Measurements from ENCODE around the gene ASB18. TPM values are rescaled to one million over a fixed set of nuclear protein-coding genes. Genes with fewer than 3 reads are reported as not detected.

ASB18 gene
- total RNA-seq, 1 experiment from 2014 or later = not detected

DNA sequence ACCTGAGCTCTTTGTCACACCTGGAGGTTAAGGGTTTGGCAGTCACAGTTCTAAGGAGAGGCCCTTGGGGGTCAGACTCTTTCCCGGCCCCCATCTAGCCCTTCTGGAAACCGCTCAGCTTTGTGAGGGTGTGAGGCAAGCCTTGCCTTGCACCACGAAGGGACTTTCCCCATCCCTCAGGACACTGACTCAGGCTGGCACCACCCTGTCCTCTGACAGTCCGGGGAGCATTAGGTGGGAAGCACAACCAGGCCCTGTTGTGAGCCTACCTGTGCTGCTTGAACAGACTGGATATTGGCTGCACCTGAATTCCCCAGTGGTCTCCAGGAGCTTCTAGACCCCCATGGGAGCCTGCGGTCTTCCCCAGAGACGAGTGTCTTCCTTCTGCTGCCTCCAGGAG lies 49.0 kb downstream of the ASB18 start:
- Mint-ChIP-seq H3K27me3 (ENCODE audit: insufficient read depth, unreplicated experiment) (peaks cover 20% of the 10 kb centered on the region), H3K4me3 (ENCODE audit: unreplicated experiment) (no peak overlapping the region), H3K9me3 (ENCODE audit: unreplicated experiment) (no peaks in the 10 kb centered on the region), H3K36me3 (ENCODE audit: insufficient read depth, unreplicated experiment) (peaks cover 6% of the 10 kb centered on the region), H3K4me1 (ENCODE audit: insufficient read depth, unreplicated experiment) (no peaks in the 10 kb centered on the region), H3K27ac (ENCODE audit: low read depth, unreplicated experiment) (no peak overlapping the region)
- no TSS peak for BruUV-seq (replicated peaks)
- intact Hi-C loops (cut with micrococcal nuclease) = no loop called here
- TF ChIP-seq, protein P1, sequence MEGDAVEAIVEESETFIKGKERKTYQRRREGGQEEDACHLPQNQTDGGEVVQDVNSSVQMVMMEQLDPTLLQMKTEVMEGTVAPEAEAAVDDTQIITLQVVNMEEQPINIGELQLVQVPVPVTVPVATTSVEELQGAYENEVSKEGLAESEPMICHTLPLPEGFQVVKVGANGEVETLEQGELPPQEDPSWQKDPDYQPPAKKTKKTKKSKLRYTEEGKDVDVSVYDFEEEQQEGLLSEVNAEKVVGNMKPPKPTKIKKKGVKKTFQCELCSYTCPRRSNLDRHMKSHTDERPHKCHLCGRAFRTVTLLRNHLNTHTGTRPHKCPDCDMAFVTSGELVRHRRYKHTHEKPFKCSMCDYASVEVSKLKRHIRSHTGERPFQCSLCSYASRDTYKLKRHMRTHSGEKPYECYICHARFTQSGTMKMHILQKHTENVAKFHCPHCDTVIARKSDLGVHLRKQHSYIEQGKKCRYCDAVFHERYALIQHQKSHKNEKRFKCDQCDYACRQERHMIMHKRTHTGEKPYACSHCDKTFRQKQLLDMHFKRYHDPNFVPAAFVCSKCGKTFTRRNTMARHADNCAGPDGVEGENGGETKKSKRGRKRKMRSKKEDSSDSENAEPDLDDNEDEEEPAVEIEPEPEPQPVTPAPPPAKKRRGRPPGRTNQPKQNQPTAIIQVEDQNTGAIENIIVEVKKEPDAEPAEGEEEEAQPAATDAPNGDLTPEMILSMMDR (IDR thresholded peaks at IDR 0.05; ENCODE audit: unreplicated experiment) = no peak
- ChIA-PET POLR2A (no interaction called here), CTCF (interaction anchor here (0.6 kb wide), 1 partner anchor 198 kb away, joined by 4 read pairs; no protein-coding TSS in a partner anchor)
- DNase-seq (ENCODE audit: unreplicated experiment) = peak; percentile 52

DNA sequence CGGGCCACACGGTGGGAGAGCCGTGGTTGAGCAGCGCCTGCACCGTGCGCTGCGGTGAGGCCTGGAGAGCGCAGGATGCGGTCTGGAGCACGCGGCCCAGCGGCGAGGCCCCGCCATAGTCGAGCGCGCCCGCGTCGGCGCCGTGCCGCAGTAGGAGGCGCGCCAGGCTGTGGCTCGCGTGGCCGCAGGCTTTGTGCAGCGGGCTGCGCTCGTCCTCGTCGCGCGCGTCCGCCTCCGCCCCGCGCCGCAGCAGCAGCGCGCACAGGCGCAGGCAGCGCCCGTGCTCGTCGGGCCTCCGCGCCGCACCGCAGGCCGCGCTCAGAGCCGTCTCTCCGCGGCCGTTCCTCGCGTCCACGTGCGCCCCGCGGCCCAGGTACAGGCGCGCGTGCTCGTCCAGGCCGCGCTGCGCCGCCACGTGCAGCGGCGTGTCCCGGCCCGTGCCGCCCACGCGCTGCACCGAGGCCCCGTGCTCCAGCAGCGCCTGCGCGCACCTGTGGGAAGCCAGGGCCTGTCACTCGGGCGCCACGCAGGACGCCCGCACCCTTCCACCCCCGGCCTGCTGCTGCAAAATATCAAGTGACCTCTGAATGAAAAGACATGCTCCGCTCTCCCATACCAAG lies 49.7 kb downstream of the ASB18 start:
- Mint-ChIP-seq H3K27ac (ENCODE audit: low read depth, unreplicated experiment) (no peak overlapping the region), H3K4me1 (ENCODE audit: insufficient read depth, unreplicated experiment) (no peaks in the 10 kb centered on the region), H3K36me3 (ENCODE audit: insufficient read depth, unreplicated experiment) (peaks cover 6% of the 10 kb centered on the region), H3K9me3 (ENCODE audit: unreplicated experiment) (no peaks in the 10 kb centered on the region), H3K4me3 (ENCODE audit: unreplicated experiment) (no peak overlapping the region), H3K27me3 (ENCODE audit: insufficient read depth, unreplicated experiment) (peaks cover 20% of the 10 kb centered on the region)
- BruUV-seq (replicated peaks) = no TSS peak
- DNase-seq (ENCODE audit: unreplicated experiment) = no peak
- ChIA-PET CTCF (no interaction called here), POLR2A (no interaction called here)
- TF ChIP-seq, protein P1 (IDR thresholded peaks at IDR 0.05; ENCODE audit: unreplicated experiment) = no peak
- intact Hi-C loops (cut with micrococcal nuclease) = no loop called here

- H3K4me1 Mint-ChIP-seq (ENCODE audit: insufficient read depth, unreplicated experiment) = no peaks in the 10 kb centered on the region
- no peak overlapping the region for H3K27ac Mint-ChIP-seq (ENCODE audit: low read depth, unreplicated experiment)
- ChIA-PET CTCF (no interaction called here), POLR2A (no interaction called here)
- no peak overlapping the region for H3K4me3 Mint-ChIP-seq (ENCODE audit: unreplicated experiment)
- BruUV-seq (replicated peaks) = no TSS peak
- no peak for DNase-seq (ENCODE audit: unreplicated experiment)
- peaks cover 6% of the 10 kb centered on the region for H3K36me3 Mint-ChIP-seq (ENCODE audit: insufficient read depth, unreplicated experiment)
- H3K27me3 Mint-ChIP-seq (ENCODE audit: insufficient read depth, unreplicated experiment) = peaks cover 9% of the 10 kb centered on the region
- intact Hi-C loops (cut with micrococcal nuclease) = no loop called here
- TF ChIP-seq, protein P1 (IDR thresholded peaks at IDR 0.05; ENCODE audit: unreplicated experiment) = no peak
- H3K9me3 Mint-ChIP-seq (ENCODE audit: unreplicated experiment) = no peaks in the 10 kb centered on the region
Measured at GRCh38 chr2:236211296-236211695, 52.9 kb downstream of the ASB18 start.

DNA sequence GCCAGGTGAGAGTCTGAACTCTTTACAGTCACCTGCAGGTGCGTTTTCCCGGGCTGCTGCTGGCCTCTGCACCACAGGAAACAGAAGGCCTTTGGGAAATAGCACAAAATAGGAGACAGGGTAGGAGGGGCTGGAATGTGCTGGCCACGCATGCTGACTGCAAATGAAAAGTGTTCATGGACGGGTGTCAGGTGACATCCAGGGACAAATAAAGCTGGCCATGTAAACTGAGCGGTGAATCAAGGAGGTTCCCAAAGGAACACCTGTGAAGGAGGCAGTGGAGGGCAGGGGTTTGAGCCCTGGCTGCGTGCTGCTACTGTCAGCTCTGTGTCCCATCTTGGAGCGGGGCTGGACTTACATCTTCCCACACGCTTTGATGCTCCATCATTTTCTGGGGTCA lies 53.7 kb downstream of the ASB18 start:
- no peak for DNase-seq (ENCODE audit: unreplicated experiment)
- POLR2A ChIA-PET = interaction anchor here (0.6 kb wide), 1 partner anchor 69 kb away, joined by 3 read pairs; no protein-coding TSS in a partner anchor
- TF ChIP-seq, protein P1 (IDR thresholded peaks at IDR 0.05; ENCODE audit: unreplicated experiment) = no peak
- peaks cover 2% of the 10 kb centered on the region for H3K36me3 Mint-ChIP-seq (ENCODE audit: insufficient read depth, unreplicated experiment)
- H3K27ac Mint-ChIP-seq (ENCODE audit: low read depth, unreplicated experiment) = no peak overlapping the region
- no peaks in the 10 kb centered on the region for H3K4me1 Mint-ChIP-seq (ENCODE audit: insufficient read depth, unreplicated experiment)
- no peak overlapping the region for H3K4me3 Mint-ChIP-seq (ENCODE audit: unreplicated experiment)
- BruUV-seq (replicated peaks) = no TSS peak
- intact Hi-C loops (cut with micrococcal nuclease) = no loop called here
- H3K9me3 Mint-ChIP-seq (ENCODE audit: unreplicated experiment) = no peaks in the 10 kb centered on the region
- CTCF ChIA-PET = no interaction called here
- peaks cover 1% of the 10 kb centered on the region for H3K27me3 Mint-ChIP-seq (ENCODE audit: insufficient read depth, unreplicated experiment)

All from MCF 10A (cell line).